Measurements from ENCODE around the gene CCNE1. TPM values are rescaled to one million over a fixed set of nuclear protein-coding genes. Genes with fewer than 3 reads are reported as not detected.
"Not testable (repeated sequence)": the region's sequence is repeated elsewhere in the genome, so short reads cannot be mapped to it uniquely, and the experiment has no call there.

Gene CCNE1
- total RNA-seq, 6 donors from 2014 or later = 0.46 to 1.5 (median 0.91) TPM; not detected in 1

- DNase-seq (no peak), ATAC-seq (ENCODE audit: low FRiP score in 2 of 2) (no peak)
- Histone ChIP-seq H3K9me3 (no peaks in the 10 kb centered on the region), H3K27ac (no peak overlapping the region), H3K36me3 (no peaks in the 10 kb centered on the region), H3K4me1 (no peaks in the 10 kb centered on the region), H3K4me3 (no peak overlapping the region), H3K27me3 (no peaks in the 10 kb centered on the region)
- WGBS, 2 donors = 91 to 96% methylated on average over 20 of the region's 20 CpGs
- TF ChIP-seq POLR2A (IDR thresholded peaks at IDR 0.05) (no peak), CTCF (IDR thresholded peaks at IDR 0.05) (no peak), EP300 (IDR thresholded peaks at IDR 0.05) (no peak), POLR2AphosphoS5 (IDR thresholded peaks at IDR 0.05) (no peak)
These were observed 12.0 kb downstream of the CCNE1 start for GRCh38 chr19:29823581-29824330.

GRCh38 chr19:29825263-29825662 is 13.5 kb downstream of the CCNE1 start:
- H3K4me3 ChIP-seq; H3K27ac ChIP-seq; H3K27me3 ChIP-seq; H3K4me1 ChIP-seq; H3K36me3 ChIP-seq; ATAC-seq (ENCODE audit: low FRiP score in 2 of 2); DNase-seq; H3K9me3 ChIP-seq: not testable (repeated sequence)
- 94 to 96% methylated on average over 8 of the region's 8 CpGs for WGBS, 2 donors

GRCh38 chr19:29831041-29831548 is 19.3 kb downstream of the CCNE1 start:
- H3K36me3 ChIP-seq = no peaks in the 10 kb centered on the region
- no peak overlapping the region for H3K4me3 ChIP-seq
- DNase-seq (no peak), ATAC-seq (ENCODE audit: low FRiP score in 2 of 2) (peak in 1 of 2 donors; percentile 21)
- H3K4me1 ChIP-seq = no peaks in the 10 kb centered on the region
- no peak overlapping the region for H3K27ac ChIP-seq
- no peaks in the 10 kb centered on the region for H3K27me3 ChIP-seq
- TF ChIP-seq POLR2AphosphoS5 (IDR thresholded peaks at IDR 0.05) (no peak), EP300 (IDR thresholded peaks at IDR 0.05) (no peak), CTCF (IDR thresholded peaks at IDR 0.05) (no peak), POLR2A (IDR thresholded peaks at IDR 0.05) (no peak)
- H3K9me3 ChIP-seq = no peaks in the 10 kb centered on the region
- WGBS, 2 donors = 32 to 34% methylated on average over 11 to 12 of the region's 12 CpGs

- no peaks in the 10 kb centered on the region for H3K36me3 ChIP-seq
- 80 to 89% methylated on average over 7 to 9 of the region's 9 CpGs for WGBS, 2 donors
These were observed 19.9 kb downstream of the CCNE1 start for GRCh38 chr19:29831686-29832085.

GRCh38 chr19:29832801-29833200 is 21.0 kb downstream of the CCNE1 start:
- 90 to 91% methylated on average over 8 to 9 of the region's 9 CpGs for WGBS, 2 donors
- Histone ChIP-seq H3K9me3 (no peaks in the 10 kb centered on the region), H3K27ac (no peak overlapping the region), H3K4me3 (no peak overlapping the region), H3K4me1 (no peaks in the 10 kb centered on the region), H3K36me3 (no peaks in the 10 kb centered on the region), H3K27me3 (no peaks in the 10 kb centered on the region)
- ATAC-seq (ENCODE audit: low FRiP score in 2 of 2) (no peak), DNase-seq (no peak)
- no peak for TF ChIP-seq EP300 (IDR thresholded peaks at IDR 0.05)
- no peak for TF ChIP-seq POLR2AphosphoS5 (IDR thresholded peaks at IDR 0.05)
- no peak for TF ChIP-seq POLR2A (IDR thresholded peaks at IDR 0.05)
- no peak for TF ChIP-seq CTCF (IDR thresholded peaks at IDR 0.05)

More at GRCh38 chr19:29831686-29832085, 19.9 kb downstream of the CCNE1 start:
- Histone ChIP-seq H3K27me3 (no peaks in the 10 kb centered on the region), H3K4me1 (no peaks in the 10 kb centered on the region), H3K9me3 (no peaks in the 10 kb centered on the region), H3K27ac (no peak overlapping the region), H3K4me3 (no peak overlapping the region)
- TF ChIP-seq POLR2A (IDR thresholded peaks at IDR 0.05) (no peak), POLR2AphosphoS5 (IDR thresholded peaks at IDR 0.05) (no peak), EP300 (IDR thresholded peaks at IDR 0.05) (no peak), CTCF (IDR thresholded peaks at IDR 0.05) (no peak)
- no peak for ATAC-seq (ENCODE audit: low FRiP score in 2 of 2)
- no peak for DNase-seq
